ENCODE data around the gene DENND6B.

Gene DENND6B

DNA sequence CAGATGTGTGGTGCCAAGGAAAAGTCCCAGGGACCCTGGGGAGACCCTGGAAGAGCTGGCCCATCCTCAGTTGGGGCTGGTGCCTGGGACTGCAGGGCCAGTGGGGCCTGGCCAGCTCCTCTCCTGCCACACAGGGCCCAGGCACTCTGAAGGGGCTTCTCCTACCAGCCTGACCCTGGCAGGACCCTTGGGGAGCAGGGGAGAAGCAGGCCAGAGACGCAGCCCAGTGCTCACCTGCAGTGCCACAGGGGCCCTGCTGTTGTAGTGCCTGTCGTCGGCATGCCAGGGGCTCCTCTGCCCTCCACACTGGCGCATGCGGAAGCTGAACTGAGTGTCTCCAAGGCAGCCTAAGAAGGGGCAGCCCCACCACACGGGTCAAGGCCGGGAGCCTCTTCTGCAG lies 9.1 kb downstream of the DENND6B start:
- ChIA-PET CTCF (no interaction called here), POLR2A (interaction anchor here (1.0 to 1.1 kb wide), 2 partner anchors 9 to 10 kb away, joined by 3 to 4 read pairs; partner anchors contain the start of genes DENND6B and PLXNB2)
- TF ChIP-seq L3MBTL2 (conservative IDR thresholded peaks at IDR 0.05) (no peak), SP1 (IDR thresholded peaks at IDR 0.05) (no peak), FOXM1 (IDR thresholded peaks at IDR 0.05; ENCODE audit: borderline replicate concordance) (no peak), FOXA1 (IDR thresholded peaks at IDR 0.05) (no peak), LEF1 (IDR thresholded peaks at IDR 0.05; ENCODE audit: borderline replicate concordance) (no peak), ELF4 (IDR thresholded peaks at IDR 0.05) (no peak), HDGF (IDR thresholded peaks at IDR 0.05; ENCODE audit: borderline replicate concordance) (no peak), SUZ12 (IDR thresholded peaks at IDR 0.05) (no peak), BHLHE40 (IDR thresholded peaks at IDR 0.05; ENCODE audit: borderline replicate concordance) (no peak)
- no peak for DNase-seq (ENCODE audit: extremely low spot score)

DNA sequence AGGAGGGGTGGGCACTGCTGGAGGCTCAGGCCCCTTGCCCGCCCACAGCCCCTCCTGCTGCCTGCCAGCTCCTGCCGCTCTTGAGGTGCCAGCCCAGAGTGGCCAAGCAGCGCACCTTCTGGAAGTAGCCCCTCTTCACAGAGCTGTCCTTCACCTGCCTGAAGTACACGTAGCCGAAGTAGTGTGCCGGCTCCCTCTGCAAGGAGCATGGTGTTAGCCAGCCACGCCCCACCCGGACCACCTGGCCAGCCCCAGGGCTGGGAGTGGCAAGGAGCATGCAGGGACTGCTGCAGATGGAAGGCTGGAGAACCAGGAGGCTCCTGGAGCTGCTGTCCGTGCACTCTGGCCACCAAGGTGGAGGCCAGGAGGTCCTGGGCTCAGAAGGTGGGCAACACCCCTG lies 9.6 kb downstream of the DENND6B start:
- ChIA-PET CTCF (no interaction called here), POLR2A (interaction anchor here (1.0 to 1.1 kb wide), 2 partner anchors 9 to 10 kb away, joined by 3 to 4 read pairs; partner anchors contain the start of genes DENND6B and PLXNB2)
- TF ChIP-seq ARNT (IDR thresholded peaks at IDR 0.05) (no peak), FOXA1 (IDR thresholded peaks at IDR 0.05) (no peak), ZNF384 (IDR thresholded peaks at IDR 0.05) (no peak), SUZ12 (IDR thresholded peaks at IDR 0.05) (no peak), SP1 (IDR thresholded peaks at IDR 0.05) (no peak), TARDBP (IDR thresholded peaks at IDR 0.05) (no peak), CTBP1 (IDR thresholded peaks at IDR 0.05; ENCODE audit: borderline replicate concordance) (no peak), BHLHE40 (IDR thresholded peaks at IDR 0.05; ENCODE audit: borderline replicate concordance) (no peak), FOXK2 (IDR thresholded peaks at IDR 0.05) (no peak), L3MBTL2 (conservative IDR thresholded peaks at IDR 0.05) (no peak), LEF1 (IDR thresholded peaks at IDR 0.05; ENCODE audit: borderline replicate concordance) (no peak), ELF4 (IDR thresholded peaks at IDR 0.05) (no peak), FOXM1 (IDR thresholded peaks at IDR 0.05; ENCODE audit: borderline replicate concordance) (no peak)
- TF ChIP-seq, protein P1, sequence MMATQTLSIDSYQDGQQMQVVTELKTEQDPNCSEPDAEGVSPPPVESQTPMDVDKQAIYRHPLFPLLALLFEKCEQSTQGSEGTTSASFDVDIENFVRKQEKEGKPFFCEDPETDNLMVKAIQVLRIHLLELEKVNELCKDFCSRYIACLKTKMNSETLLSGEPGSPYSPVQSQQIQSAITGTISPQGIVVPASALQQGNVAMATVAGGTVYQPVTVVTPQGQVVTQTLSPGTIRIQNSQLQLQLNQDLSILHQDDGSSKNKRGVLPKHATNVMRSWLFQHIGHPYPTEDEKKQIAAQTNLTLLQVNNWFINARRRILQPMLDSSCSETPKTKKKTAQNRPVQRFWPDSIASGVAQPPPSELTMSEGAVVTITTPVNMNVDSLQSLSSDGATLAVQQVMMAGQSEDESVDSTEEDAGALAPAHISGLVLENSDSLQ (IDR thresholded peaks at IDR 0.05): no peak
- no peak for DNase-seq (ENCODE audit: extremely low spot score)

DNA sequence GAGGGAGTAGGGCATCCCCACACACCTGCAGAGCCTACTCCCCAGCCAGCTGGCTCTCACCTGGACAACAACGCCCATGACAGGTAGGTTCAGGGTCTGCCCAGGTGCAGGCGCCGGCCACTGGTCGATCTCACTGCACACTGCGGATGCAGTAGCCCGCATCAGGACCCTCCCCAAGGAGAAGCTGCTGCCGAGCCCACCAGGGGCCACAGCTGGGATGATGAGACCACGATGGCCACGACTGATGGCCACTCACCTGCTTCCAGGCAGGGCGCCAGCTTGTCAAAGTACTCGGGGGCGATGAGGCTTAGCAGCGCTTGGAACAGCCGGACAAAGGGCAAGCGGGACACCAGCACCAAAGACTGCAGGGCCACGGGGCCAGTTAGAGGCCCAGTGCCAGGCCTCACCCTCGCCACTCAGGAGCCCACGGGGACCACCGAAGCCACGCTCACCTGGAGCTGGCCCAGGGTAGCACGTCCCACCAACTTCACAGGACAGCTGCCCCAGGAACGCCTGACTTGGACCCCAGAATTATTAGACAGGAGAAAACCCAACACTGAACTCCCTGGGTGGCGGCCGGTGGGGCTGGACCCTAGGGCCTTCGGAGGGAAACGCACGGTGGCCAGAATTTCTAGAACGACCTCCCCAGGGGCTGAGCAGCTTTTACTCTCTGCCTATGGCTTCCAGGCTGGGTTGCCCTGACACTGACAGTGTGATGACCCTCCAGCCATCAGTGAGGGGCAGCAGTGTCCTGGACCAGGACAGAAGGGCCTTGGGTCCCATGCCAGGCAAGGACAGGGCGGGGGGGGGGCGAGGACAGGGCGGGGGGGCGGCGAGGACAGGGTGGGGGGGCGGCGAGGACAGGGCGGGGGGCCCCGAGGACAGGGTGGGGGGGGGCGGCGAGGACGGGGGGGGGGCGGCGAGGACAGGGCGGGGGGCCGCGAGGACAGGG lies 10.4 kb downstream of the DENND6B start:
- TF ChIP-seq ZNF384 (IDR thresholded peaks at IDR 0.05) (no peak), FOXA1 (IDR thresholded peaks at IDR 0.05) (no peak), SUZ12 (IDR thresholded peaks at IDR 0.05) (no peak), FOXK2 (IDR thresholded peaks at IDR 0.05) (no peak), SP1 (IDR thresholded peaks at IDR 0.05) (no peak)
- DNase-seq (ENCODE audit: extremely low spot score): no peak
- ChIA-PET CTCF (no interaction called here), POLR2A (interaction anchor here (1.0 to 1.1 kb wide), 2 partner anchors 9 to 10 kb away, joined by 3 to 4 read pairs; partner anchors contain the start of genes DENND6B and PLXNB2)

DNA sequence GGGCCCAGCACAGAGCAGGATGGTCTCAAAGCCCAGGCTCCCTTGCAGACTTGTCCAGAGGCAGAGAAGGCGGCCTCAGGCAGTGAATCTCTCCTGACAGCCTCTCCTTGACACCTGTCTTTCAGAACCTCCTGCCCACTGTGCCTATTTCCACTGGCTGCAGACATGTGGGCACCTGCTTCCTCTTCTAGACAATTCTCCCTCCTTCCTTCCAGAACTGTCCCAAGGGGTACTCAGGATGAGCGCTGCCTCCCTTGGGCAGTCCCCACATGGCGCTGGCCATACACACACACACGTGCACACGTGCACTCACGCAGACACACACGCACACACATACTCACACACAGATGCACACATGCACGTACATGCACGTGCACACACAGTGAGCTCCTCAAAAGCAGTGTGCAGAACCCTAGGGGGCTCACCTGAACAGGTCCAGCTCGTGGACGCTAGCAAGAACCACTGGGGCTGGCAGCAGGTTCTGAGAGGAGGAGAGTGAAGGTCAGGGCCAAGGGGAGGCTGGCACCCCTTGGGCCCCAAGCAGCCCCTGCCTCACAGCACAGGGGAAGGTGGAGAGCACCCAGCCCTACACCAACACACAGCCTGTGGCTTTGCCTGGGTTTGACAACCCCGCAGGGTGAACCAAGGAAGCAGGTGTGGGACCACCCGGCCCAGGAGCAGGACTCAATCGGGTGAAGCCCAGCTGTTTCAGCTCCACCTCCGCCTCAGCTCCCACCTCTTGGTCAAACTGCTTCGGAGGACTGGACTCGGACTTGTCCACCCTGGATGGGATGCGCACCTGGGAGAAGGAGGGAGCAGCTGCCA lies 11.3 kb downstream of the DENND6B start:
- no peak for DNase-seq (ENCODE audit: extremely low spot score)
- ChIA-PET CTCF (no interaction called here), POLR2A (interaction anchor here (0.9 to 1.2 kb wide), 2 partner anchors 9 to 77 kb away, joined by 3 to 5 read pairs; no protein-coding TSS in a partner anchor)
- TF ChIP-seq SUZ12 (IDR thresholded peaks at IDR 0.05) (no peak), ELF4 (IDR thresholded peaks at IDR 0.05) (no peak), FOXA1 (IDR thresholded peaks at IDR 0.05) (no peak), FOXK2 (IDR thresholded peaks at IDR 0.05) (no peak), L3MBTL2 (conservative IDR thresholded peaks at IDR 0.05) (no peak), NFRKB (IDR thresholded peaks at IDR 0.05) (no peak), ARNT (IDR thresholded peaks at IDR 0.05) (no peak), SP1 (IDR thresholded peaks at IDR 0.05) (no peak), ZNF384 (IDR thresholded peaks at IDR 0.05) (no peak), BHLHE40 (IDR thresholded peaks at IDR 0.05; ENCODE audit: borderline replicate concordance) (no peak), HDGF (IDR thresholded peaks at IDR 0.05; ENCODE audit: borderline replicate concordance) (no peak), FOXM1 (IDR thresholded peaks at IDR 0.05; ENCODE audit: borderline replicate concordance) (no peak), CTBP1 (IDR thresholded peaks at IDR 0.05; ENCODE audit: borderline replicate concordance) (no peak), LEF1 (IDR thresholded peaks at IDR 0.05; ENCODE audit: borderline replicate concordance) (no peak), TARDBP (IDR thresholded peaks at IDR 0.05) (no peak)
- TF ChIP-seq, protein P1 (IDR thresholded peaks at IDR 0.05): no peak

DNA sequence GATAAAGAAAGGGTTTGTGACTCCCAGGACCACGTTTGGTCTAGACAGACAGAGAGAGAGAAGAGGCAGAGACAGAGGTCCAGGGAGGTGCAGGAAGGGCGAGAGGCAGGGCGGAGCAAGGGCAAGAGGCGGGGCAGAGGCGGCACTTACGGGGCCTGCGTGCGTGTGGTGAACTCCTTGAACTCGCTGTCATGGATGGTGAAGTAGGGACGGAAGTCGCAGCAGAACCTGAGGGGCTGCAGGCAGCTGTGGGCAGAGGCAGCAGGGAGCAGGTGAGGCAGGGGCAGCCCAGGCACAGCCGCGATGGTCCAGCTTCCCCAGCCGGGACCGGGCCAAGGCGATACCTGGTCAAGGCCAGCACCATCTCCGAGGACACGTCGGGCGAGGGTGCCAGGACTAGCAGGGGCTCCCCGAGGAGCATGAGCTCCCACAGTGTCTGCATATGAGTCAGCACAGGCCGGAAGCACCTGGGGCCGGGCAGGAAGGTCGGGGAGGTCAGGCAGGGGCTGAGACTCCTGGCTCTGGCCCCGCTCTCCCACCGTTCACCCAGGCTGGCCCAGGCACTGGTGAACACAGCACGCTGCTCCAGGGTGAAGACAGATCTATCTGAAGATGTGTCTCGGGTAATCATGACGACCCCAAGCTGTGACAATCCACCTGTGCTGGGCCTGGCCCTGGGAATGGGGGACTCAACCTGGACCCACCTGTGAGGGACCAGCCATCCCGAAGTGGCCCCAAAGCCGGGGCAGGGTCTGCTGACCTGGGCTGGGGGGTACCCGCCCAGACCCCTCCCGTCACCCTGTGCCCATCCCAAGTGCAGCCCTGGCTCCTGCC lies 12.1 kb downstream of the DENND6B start:
- TF ChIP-seq, protein P1 (IDR thresholded peaks at IDR 0.05): no peak
- TF ChIP-seq HDGF (IDR thresholded peaks at IDR 0.05; ENCODE audit: borderline replicate concordance) (no peak), SUZ12 (IDR thresholded peaks at IDR 0.05) (no peak), L3MBTL2 (conservative IDR thresholded peaks at IDR 0.05) (no peak)
- POLR2A ChIA-PET: interaction anchor here (0.9 to 1.2 kb wide), 3 partner anchors 10 to 77 kb away, joined by 3 to 5 read pairs (median 3); no protein-coding TSS in a partner anchor
- CTCF ChIA-PET: no interaction called here
- no peak for DNase-seq (ENCODE audit: extremely low spot score)
